ENCODE data around the gene CYBRD1.
"Not testable (repeated sequence)": the region's sequence is repeated elsewhere in the genome, so short reads cannot be mapped to it uniquely, and the experiment has no call there.

The CYBRD1 gene

GRCh38 chr2:171515672-171516298 lies 6.5 kb upstream of the CYBRD1 start:
- peak; percentile 64 for DNase-seq (ENCODE audit: low read depth)

DNA sequence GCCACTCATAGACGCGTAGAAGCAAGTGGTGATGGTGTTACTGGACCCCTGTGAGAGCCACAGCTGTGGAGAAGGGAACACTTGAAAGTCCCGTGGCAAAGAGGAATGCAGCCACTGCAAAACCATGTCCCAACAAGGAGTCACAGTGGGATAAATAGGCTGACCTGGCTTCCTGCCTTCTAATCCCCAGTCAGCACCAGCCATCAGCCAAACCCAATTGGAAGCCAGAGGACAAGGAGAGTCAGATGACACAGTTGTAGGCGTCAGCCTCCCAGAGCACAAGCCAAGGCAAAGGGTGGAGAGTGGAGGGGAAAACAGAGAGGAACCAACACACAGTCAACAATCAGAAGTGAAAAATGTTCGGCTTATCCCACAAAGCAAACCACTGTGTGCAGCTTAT lies 5.5 kb upstream of the CYBRD1 start:
- no peak for DNase-seq (ENCODE audit: low read depth)

- DNase-seq (ENCODE audit: low read depth): no peak
Measured at GRCh38 chr2:171520471-171520870, 1.8 kb upstream of the CYBRD1 start.

GRCh38 chr2:171521361-171522051 lies 768 bp upstream of the CYBRD1 start:
- no peak for DNase-seq (ENCODE audit: low read depth)

- DNase-seq (ENCODE audit: low read depth): no peak
Measured at GRCh38 chr2:171522788-171523087, 464 bp downstream of the CYBRD1 start.

- DNase-seq (ENCODE audit: low read depth): no peak
Measured at GRCh38 chr2:171523088-171524017, 1.1 kb downstream of the CYBRD1 start.

DNA sequence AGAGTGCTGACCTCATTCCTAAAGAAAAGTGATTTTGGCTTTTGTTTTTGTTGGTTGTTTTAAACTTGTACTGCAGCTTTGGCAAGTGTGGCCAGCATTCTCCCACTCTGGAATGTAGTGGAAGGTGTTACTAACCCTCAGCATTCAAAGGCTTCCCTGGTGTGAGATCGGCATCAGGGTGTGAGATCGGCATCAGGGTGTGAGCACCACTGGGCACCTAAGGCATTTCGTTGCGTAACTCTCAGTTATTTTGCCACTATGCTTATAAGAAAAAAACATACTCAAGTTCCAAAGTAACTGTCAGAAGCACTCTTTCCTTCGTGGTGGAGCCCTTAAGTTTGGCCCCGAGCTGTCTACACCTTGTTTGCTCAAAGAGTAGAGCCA lies 1.7 kb downstream of the CYBRD1 start:
- DNase-seq (ENCODE audit: low read depth): no peak

DNA sequence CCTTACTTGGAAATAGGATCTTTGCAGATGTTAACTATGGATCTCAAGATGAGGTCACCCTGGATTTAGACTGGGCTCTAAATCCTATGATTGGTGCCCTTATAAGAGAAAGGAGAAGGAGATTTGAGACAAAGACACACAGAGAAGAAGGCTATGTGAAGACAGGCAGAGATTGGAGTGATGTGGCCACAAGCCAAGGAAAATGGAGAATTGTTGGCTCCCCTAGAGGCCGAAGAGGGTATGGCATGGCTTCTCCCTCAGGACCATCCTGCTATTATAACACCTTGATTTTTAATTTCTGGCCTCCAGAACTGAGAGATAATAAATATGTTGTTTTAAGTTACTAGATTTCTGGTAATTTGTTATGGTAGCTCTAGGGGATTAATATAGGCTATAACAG lies 7.6 kb downstream of the CYBRD1 start:
- no peak for DNase-seq (ENCODE audit: low read depth)

DNA sequence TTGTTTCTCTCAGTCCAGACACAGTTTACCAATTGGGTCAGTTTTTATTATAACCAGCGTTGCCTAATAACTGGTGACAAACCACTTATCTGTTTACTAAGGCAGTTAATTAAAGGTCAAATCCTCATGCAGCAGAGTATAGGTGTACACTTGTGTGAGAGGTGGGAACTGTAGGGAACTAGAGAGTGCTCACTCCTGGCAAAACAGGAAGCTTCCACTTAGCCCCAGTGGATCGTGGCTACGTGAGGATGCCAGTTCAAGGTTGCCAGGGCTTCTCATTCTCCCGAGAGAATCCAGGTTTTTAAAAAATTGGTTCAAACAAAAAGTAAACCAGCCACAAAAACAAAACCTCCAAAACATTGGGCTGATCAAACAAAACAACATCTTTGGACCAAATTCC lies 8.1 kb downstream of the CYBRD1 start:
- DNase-seq (ENCODE audit: low read depth): no peak

DNA sequence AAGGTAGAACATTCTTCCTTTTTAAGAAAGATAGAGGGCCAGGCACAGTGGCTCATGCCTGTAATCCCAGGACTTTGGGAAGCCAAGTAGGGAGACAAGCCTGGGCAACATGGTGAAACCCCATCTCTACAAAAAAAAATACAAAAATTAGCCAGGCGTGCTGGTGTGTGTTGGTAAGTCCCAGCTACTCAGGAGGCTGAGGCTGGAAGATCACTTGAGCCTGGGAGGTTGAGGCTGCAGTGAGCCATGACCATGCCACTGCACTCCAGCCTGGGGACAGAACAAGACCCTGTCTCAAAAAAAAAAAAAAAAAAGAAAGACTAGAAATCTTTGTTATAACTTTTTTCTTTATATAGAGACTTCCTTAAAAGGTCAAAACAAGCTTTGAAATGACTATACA lies 8.6 kb downstream of the CYBRD1 start:
- DNase-seq (ENCODE audit: low read depth): not testable (repeated sequence)

- no peak for DNase-seq (ENCODE audit: low read depth)
Measured at GRCh38 chr2:171531291-171531690, 9.0 kb downstream of the CYBRD1 start.

DNA sequence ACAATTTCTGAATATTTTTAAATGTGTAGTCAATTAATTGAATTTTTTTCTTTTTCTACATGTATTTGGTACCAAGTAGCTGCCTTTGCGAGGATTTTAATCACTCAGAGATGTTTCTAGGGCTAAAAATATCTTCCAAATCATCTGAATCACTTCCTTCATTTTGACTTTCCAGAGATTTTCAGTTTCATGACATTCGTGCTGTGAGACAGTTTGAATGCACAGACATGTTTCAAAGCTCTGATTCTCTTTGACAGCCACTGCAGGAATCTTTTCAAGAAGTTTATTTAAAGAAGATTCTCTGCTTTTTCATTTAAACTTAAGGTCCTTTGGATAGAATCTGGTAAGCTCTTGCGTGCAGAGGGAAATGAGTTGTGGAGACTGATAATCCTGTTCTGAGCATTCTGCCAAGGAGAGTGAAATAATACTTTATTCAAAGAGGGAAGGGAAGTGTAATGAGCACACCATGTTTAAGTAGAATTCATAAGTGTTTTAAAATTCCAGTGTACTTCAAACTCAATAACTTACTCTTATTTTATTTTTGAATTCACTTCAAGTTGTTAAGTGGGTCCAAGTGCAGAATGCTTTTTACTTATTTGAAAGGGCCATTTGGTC lies 9.7 kb downstream of the CYBRD1 start:
- no peak for DNase-seq (ENCODE audit: low read depth)

DNA sequence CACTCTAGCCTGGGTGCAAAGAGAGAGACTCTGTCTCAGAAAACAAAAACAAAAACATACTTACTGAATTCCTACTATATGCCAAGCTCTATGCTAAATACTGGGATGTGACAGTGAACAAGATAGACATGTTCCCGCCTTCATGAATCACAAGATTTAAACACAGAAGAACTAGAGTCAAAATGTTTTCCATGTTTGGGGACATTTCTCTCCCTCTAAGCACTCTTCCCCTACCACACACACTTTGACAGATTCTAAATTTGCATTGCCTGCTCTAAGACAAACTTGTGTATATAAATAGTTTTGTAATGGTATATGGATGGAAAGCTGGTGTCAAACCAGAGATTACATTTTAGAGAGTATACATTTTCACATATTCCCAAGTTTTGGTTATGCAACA lies 11.1 kb downstream of the CYBRD1 start:
- DNase-seq (ENCODE audit: low read depth): no peak

- DNase-seq (ENCODE audit: low read depth): not testable (repeated sequence)
Measured at GRCh38 chr2:171535528-171535927, 13.3 kb downstream of the CYBRD1 start.

DNA sequence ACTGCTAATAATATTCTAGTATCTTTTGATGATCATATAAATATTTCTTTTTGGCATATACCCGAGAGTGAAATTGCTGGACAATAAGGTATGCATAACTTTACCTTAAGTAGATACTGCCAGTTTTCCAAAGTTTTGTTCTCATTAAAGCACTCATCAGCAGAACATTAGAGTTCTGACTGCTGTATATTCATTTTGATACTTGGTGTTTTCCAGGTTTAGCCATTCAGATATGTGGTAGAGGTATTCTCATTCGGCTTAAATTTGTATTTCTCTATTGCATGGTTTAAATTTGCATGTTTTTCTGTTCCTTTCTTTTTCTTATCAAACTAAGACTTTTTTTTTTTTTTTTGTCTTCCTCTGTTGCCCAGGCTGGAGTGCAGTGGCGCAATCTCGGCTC lies 18.2 kb downstream of the CYBRD1 start:
- DNase-seq (ENCODE audit: low read depth): no peak

- no peak for DNase-seq (ENCODE audit: low read depth)
Measured at GRCh38 chr2:171541202-171541887, 19.1 kb downstream of the CYBRD1 start.

DNA sequence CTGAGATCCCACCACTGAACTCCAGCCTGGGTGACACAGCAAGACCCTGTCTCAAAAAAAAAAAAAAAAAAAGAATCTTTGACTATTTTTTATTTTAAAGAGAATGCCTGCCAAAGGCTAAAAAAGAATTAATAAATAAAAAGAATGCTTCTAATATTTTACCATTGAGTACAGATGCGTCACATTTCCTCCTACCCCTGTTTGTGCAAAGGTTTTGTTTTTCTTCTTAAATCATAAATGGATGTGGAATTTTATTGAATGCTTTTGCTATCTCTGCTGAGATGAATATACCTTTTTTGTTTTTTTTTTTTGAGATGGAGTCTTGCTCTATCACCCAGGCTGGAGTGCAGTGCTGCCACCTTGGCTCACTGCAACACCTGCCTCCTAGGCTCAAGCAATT lies 22.8 kb downstream of the CYBRD1 start:
- DNase-seq (ENCODE audit: low read depth): no peak

DNA sequence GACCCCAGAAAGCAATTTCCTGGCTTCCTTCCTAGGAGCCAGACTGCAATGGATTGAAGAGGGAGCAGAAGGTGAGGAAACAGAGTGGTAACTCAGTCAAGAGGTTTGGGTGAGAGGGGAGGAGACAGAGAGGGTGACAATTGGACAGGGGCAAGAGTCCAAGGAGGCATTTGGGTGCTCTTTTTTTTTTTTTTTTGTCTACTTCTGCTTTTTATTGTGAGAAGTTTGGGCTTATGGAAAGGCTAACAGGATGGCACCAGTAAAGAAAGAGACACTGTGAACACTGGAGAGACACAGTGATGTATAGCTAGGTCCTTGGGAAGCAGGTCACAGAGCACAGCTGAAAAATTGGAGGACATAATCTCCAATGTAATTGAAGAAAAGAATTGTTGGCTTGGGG lies 25.0 kb downstream of the CYBRD1 start:
- DNase-seq (ENCODE audit: low read depth): no peak

DNA sequence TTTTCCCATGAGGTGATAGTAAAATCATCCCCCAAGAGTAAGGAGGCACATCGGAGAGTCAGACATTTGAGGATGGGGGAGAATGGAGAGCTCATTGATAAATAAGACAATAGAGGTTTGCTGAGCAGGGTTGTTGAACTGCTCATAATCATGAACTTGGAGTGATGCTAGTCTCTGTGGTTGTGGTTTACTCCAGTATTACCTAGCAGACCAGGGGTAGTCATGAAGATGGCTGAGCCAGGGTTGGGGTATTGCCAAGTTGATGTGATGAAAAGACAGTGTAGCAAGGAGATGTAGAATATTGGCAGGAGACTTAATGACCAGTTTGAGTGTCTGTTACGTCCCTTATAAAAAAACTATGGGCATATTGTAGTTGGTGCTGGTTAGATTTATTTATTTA lies 25.4 kb downstream of the CYBRD1 start:
- DNase-seq (ENCODE audit: low read depth): no peak

- peak; percentile 61 for DNase-seq (ENCODE audit: low read depth)
Measured at GRCh38 chr2:171550613-171551012, 28.3 kb downstream of the CYBRD1 start.

GRCh38 chr2:171551836-171552235 lies 29.6 kb downstream of the CYBRD1 start:
- no peak for DNase-seq (ENCODE audit: low read depth)

GRCh38 chr2:171553236-171553635 lies 31.0 kb downstream of the CYBRD1 start:
- no peak for DNase-seq (ENCODE audit: low read depth)
